GM12872 (cell line): ENCODE measurements around the gene COMMD7.

Experiments
- CTCF ChIP-seq: IDR thresholded peaks from 3 replicates; pipeline ENCODE4 v1.5.1; 2011; ENCODE audit warnings: low read depth, mild to moderate bottlenecking, low read length, moderate library complexity; ENCODE audit not compliant: insufficient read depth

COMMD7 gene

GRCh38 chr20:32751702-32752457 is 8.6 kb upstream of the COMMD7 start:
- TF ChIP-seq CTCF: no peak

- no peak for TF ChIP-seq CTCF
Measured at GRCh38 chr20:32751293-32751692, 8.0 kb upstream of the COMMD7 start.

DNA sequence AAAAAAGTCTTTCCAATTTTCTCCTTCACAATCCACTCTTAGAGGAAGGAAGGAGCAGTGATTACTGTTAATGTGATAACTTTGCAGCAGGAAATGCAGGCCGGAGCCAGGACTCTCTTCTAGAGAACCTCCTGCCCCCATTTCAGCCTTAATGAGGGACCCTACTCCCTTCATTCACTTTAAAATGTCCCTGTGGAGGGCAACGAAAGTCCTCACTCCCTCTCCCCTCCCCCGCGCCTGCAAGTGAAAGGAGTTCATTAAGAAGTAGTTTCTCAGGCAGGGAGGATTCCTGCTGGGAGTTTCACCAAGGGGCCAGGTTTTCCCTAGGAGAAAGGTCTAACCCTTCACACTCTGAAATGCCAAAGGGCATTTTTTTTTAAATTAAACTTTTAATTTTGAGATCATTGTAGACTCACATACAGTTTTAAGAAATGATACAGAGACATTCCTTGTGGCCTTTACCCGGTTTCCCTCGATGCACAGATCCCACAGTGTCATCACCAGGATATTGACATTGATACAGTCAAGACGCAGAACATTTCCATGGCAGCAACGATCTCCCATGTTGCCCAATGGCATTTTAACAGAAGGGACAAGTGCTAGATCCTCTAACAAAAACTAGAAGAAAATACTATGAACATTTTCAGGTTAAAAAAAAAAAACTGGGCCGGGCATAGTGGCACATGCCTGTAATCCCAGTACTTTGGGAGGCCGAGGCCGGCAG is 6.8 kb upstream of the COMMD7 start:
- TF ChIP-seq CTCF: no peak

DNA sequence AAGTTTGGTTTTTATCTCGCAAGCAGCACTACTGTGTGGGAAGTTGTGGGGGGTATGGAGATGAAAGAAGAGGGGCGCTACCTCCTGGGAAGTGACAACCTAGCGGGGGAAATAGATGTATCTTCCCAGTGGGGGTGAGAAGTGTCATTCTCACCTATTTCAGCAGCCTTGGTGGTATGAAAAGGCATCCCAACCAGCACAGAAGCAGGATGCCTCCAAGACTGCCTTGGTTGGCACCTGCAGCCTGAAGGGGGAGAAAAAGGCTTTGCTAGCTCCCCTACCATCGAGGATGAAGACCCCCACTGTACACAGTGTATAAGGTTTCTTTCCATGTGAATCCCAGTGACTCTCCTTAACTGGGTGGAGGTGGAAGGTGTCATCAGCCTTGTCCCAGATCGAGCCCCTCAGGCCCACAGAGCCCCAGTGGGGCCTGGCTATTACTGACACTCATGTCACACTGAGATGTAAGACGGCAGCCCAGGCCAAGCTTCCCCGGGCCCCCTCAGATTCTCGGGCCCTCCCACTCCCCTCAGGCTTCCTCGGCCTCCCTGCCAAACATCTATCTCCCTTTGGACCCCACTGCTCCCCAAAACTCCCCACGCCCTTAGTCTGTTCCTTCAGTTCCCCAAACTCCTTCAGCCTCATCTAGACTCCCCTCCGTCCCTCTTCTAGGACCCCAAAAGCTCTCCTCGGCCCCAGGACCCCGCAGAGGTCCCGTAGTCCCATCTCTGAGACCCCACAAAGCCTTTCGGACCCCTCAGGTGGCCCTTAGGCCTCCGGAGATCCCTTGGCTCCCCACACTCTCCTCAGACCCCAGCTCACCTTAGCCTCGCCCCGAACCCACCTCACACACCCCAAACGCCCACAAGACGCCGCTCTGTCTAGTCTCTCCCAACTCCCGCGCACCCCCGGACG is 688 bp downstream of the COMMD7 start:
- no peak for TF ChIP-seq CTCF

GRCh38 chr20:32741151-32741550 is 2.1 kb downstream of the COMMD7 start:
- TF ChIP-seq CTCF: no peak

DNA sequence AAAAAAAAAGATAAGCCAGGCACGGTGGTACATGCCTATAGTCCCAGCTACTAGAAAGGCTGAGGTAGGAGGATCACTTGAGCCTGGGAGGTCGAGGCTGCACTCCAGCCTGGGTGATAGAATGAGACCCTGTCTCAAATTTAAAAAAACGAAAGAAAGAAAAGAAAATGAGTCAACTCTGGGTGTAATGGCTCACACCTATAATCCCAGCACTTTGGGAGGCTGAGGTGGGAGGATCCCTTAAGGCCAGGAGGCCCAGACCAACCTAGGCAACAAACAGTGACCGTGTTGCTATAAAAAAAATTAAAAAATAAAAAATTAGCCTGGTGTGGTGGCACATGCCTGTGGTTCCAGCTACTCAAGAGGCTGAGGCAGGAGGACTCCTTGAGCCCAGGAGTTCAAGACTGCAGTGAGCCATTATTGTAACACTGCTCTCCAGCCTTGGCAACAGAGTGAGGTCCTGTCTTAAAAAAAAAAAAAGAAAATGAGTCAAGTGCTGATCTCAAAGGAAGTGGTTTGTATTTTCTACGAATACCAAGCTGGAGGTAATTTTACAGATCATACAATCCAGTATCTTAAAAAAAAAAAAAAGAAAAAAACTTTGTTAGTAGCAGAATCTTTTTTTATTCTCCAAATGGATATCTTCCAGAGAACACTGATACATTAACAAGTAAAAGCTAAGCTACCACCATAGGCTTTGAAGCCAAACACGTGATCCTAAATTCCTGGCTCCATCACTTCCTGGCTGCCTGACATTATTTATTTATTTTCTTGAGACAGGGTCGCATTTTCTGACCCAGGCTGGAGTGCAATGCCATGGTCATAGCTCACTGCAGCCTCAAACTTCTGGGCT is 5.7 kb downstream of the COMMD7 start:
- no peak for TF ChIP-seq CTCF

DNA sequence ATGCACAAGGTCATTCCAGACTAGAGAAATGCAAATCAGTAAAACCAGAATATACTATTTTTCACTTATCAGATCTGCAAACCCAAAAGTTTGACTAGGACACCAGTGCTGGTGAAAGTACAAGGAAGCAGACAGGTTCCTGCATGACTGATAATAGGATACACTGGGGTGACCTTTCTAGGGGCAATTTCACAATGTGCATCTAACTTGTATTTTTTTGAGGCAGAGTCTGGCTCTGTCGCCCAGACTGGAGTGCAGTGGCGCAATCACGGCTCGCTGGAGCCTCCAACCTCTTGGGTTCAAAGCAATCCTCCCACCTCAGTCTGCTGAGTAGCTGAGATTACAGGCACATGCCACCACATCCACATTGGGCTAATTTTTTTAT is 11.4 kb downstream of the COMMD7 start:
- no peak for TF ChIP-seq CTCF
